Measurements from ENCODE around the gene NLRC4. TPM values are rescaled to one million over a fixed set of nuclear protein-coding genes. Genes with fewer than 3 reads are reported as not detected.

Gene NLRC4
- total and polyA plus RNA-seq, 9 of the 15 experiments (the other 6 are each of a cell fraction or from before 2014, with no cell fraction given), result 0.03 to 0.18 (median 0.06) TPM; not detected in 2

- peak; percentile 67; the same call in 1 of the 2 replicates for TF ChIP-seq PKNOX1 (IDR thresholded peaks at IDR 0.05)
- TF ChIP-seq, protein P1, sequence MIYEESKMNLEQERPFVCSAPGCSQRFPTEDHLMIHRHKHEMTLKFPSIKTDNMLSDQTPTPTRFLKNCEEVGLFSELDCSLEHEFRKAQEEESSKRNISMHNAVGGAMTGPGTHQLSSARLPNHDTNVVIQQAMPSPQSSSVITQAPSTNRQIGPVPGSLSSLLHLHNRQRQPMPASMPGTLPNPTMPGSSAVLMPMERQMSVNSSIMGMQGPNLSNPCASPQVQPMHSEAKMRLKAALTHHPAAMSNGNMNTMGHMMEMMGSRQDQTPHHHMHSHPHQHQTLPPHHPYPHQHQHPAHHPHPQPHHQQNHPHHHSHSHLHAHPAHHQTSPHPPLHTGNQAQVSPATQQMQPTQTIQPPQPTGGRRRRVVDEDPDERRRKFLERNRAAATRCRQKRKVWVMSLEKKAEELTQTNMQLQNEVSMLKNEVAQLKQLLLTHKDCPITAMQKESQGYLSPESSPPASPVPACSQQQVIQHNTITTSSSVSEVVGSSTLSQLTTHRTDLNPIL (CRISPR knock-in tag; IDR thresholded peaks at IDR 0.05), result no peak
- TF ChIP-seq CCNT2 (IDR thresholded peaks at IDR 0.05; ENCODE audit: borderline replicate concordance, extremely low read depth, insufficient read length, low read depth, low read length), result peak; percentile 46
- peak; percentile 100 for TF ChIP-seq ZFX (CRISPR knock-in tag; IDR thresholded peaks at IDR 0.05)
- 0 out of 2 replicates have a peak, but pooled peaks have one; percentile 24 for TF ChIP-seq MXI1 (IDR thresholded peaks at IDR 0.05; ENCODE audit: low read depth, low read length)
- TF ChIP-seq SOX6 (IDR thresholded peaks at IDR 0.05), result 0 out of 2 replicates have a peak, but pooled peaks have one; percentile 42
- peak; percentile 91 for TF ChIP-seq HMGXB4 (CRISPR knock-in tag; IDR thresholded peaks at IDR 0.05)
- no peak for TF ChIP-seq TCF7L2 (IDR thresholded peaks at IDR 0.05; ENCODE audit: low read depth, low read length)
- TF ChIP-seq CBFB (CRISPR knock-in tag; IDR thresholded peaks at IDR 0.05), result peak; percentile 27; the same call in 1 of the 2 replicates
- TF ChIP-seq, protein P2, sequence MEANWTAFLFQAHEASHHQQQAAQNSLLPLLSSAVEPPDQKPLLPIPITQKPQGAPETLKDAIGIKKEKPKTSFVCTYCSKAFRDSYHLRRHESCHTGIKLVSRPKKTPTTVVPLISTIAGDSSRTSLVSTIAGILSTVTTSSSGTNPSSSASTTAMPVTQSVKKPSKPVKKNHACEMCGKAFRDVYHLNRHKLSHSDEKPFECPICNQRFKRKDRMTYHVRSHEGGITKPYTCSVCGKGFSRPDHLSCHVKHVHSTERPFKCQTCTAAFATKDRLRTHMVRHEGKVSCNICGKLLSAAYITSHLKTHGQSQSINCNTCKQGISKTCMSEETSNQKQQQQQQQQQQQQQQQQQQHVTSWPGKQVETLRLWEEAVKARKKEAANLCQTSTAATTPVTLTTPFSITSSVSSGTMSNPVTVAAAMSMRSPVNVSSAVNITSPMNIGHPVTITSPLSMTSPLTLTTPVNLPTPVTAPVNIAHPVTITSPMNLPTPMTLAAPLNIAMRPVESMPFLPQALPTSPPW (CRISPR knock-in tag; IDR thresholded peaks at IDR 0.05), result peak; percentile 12; the same call in 1 of the 2 replicates
- peak; percentile 66 for TF ChIP-seq NFYB (IDR thresholded peaks at IDR 0.05; ENCODE audit: extremely low read depth, insufficient read length)
- TF ChIP-seq XRCC5 (IDR thresholded peaks at IDR 0.05; ENCODE audit: low read depth, low read length), result no peak
- peak; percentile 29; the same call in 1 of the 2 replicates for TF ChIP-seq IRF2 (CRISPR knock-in tag; IDR thresholded peaks at IDR 0.05)
- TF ChIP-seq, protein P3, sequence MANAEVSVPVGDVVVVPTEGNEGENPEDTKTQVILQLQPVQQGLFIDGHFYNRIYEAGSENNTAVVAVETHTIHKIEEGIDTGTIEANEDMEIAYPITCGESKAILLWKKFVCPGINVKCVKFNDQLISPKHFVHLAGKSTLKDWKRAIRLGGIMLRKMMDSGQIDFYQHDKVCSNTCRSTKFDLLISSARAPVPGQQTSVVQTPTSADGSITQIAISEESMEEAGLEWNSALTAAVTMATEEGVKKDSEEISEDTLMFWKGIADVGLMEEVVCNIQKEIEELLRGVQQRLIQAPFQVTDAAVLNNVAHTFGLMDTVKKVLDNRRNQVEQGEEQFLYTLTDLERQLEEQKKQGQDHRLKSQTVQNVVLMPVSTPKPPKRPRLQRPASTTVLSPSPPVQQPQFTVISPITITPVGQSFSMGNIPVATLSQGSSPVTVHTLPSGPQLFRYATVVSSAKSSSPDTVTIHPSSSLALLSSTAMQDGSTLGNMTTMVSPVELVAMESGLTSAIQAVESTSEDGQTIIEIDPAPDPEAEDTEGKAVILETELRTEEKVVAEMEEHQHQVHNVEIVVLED (CRISPR knock-in tag; IDR thresholded peaks at IDR 0.05), result no peak
- TF ChIP-seq TAF15 (IDR thresholded peaks at IDR 0.05; ENCODE audit: low read depth, low read length), result no peak
- TF ChIP-seq, protein P4, sequence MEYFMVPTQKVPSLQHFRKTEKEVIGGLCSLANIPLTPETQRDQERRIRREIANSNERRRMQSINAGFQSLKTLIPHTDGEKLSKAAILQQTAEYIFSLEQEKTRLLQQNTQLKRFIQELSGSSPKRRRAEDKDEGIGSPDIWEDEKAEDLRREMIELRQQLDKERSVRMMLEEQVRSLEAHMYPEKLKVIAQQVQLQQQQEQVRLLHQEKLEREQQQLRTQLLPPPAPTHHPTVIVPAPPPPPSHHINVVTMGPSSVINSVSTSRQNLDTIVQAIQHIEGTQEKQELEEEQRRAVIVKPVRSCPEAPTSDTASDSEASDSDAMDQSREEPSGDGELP (CRISPR knock-in tag; IDR thresholded peaks at IDR 0.05; ENCODE audit: borderline replicate concordance), result peak; percentile 52; the same call in 1 of the 2 replicates
- peak; percentile 84 to 92 for TF ChIP-seq FOXA3 (CRISPR knock-in tag; conservative IDR thresholded peaks at IDR 0.05 in 1 of 2, IDR thresholded peaks at IDR 0.05 in 1 of 2)
Measured at GRCh38 chr2:32277674-32278477, 13.2 kb upstream of the NLRC4 start, which contains the start of gene YIPF4 (continued).
